SK-N-SH treated with all-trans-retinoic acid at 6 μM for 48 hours (cell line): ENCODE results near the gene ARAP3.

ENCODE experiments used
- ATAC-seq: fragments of 200-7000 bp; cut with Tn5 transposase; 3 replicates; pipeline ENCODE4 v1.9.1; 2020; ENCODE audit warnings: mild to moderate bottlenecking, moderate library complexity
- ARNTL ChIP-seq: fragments of 450-650 bp; formaldehyde crosslinking; IDR thresholded peaks from 2 replicates; pipeline ENCODE4 v1.5.0; 2020; ENCODE audit warnings: low read depth, mild to moderate bottlenecking, moderate library complexity, borderline replicate concordance
- BACH2 ChIP-seq: fragments of 250-450 bp; sonication (Bioruptor Pico); IDR thresholded peaks from 2 replicates; pipeline ENCODE4 v1.9.0; 2021; ENCODE audit warnings: mild to moderate bottlenecking, borderline replicate concordance
- CSDC2 ChIP-seq: fragments of 250-450 bp; sonication (Bioruptor Pico); IDR thresholded peaks from 2 replicates; pipeline ENCODE4 v1.5.0; 2020; ENCODE audit warnings: mild to moderate bottlenecking, moderate library complexity
- GLIS3 ChIP-seq: fragments of 250-450 bp; sonication (Bioruptor Pico); IDR thresholded peaks from 2 replicates; pipeline ENCODE4 v1.5.0; 2020; ENCODE audit warnings: mild to moderate bottlenecking, moderate library complexity
- OSR1 ChIP-seq: fragments of 250-450 bp; sonication (Bioruptor Pico); IDR thresholded peaks from 2 replicates; pipeline ENCODE4 v1.8.0; 2022; ENCODE audit warnings: moderate library complexity, mild to moderate bottlenecking, inconsistent platforms
- PATZ1 ChIP-seq: fragments of 250-450 bp; sonication (Bioruptor Pico); IDR thresholded peaks from 2 replicates; pipeline ENCODE4 v1.8.0; 2020; ENCODE audit warnings: mild to moderate bottlenecking, moderate library complexity, borderline replicate concordance
- PPARA ChIP-seq: fragments of 250-450 bp; sonication (Bioruptor Pico); IDR thresholded peaks from 2 replicates; pipeline ENCODE4 v1.5.0; 2020; ENCODE audit warnings: mild to moderate bottlenecking, borderline replicate concordance
- RARB ChIP-seq: fragments of 250-450 bp; sonication (Bioruptor Pico); IDR thresholded peaks from 2 replicates; pipeline ENCODE4 v1.8.0; 2021; ENCODE audit warnings: mild to moderate bottlenecking, moderate library complexity
- SNAI2 ChIP-seq: fragments of 250-450 bp; sonication (Bioruptor Pico); IDR thresholded peaks from 2 replicates; pipeline ENCODE4 v1.5.0; 2020; ENCODE audit warnings: mild to moderate bottlenecking, moderate library complexity
- TCF4 ChIP-seq: fragments of 250-450 bp; sonication (Bioruptor Pico); IDR thresholded peaks from 2 replicates; pipeline ENCODE4 v1.8.0; 2021; ENCODE audit warnings: mild to moderate bottlenecking, moderate library complexity, borderline replicate concordance
- TOX ChIP-seq: fragments of 250-450 bp; sonication (Bioruptor Pico); IDR thresholded peaks from 2 replicates; pipeline ENCODE4 v1.8.0; 2021; ENCODE audit warnings: mild to moderate bottlenecking, moderate library complexity, borderline replicate concordance
- ZC3H10 ChIP-seq: fragments of 250-450 bp; sonication (Bioruptor Pico); IDR thresholded peaks from 2 replicates; pipeline ENCODE4 v1.5.1; 2021; ENCODE audit warnings: mild to moderate bottlenecking, moderate library complexity
- ZFP3 ChIP-seq: fragments of 250-450 bp; sonication (Bioruptor Pico); IDR thresholded peaks from 2 replicates; pipeline ENCODE4 v1.5.0; 2020; ENCODE audit warnings: mild to moderate bottlenecking, moderate library complexity
- ZFP30 ChIP-seq: fragments of 450-650 bp; formaldehyde crosslinking; IDR thresholded peaks from 2 replicates; pipeline ENCODE4 v1.5.0; 2022; ENCODE audit warnings: mild to moderate bottlenecking, moderate library complexity
- ZNF565 ChIP-seq: fragments of 450-650 bp; formaldehyde crosslinking; conservative IDR thresholded peaks from 2 replicates; pipeline ENCODE4 v1.5.0; 2020; ENCODE audit warnings: low read depth, mild to moderate bottlenecking, moderate library complexity
- ZNF70 ChIP-seq: fragments of 450-650 bp; formaldehyde crosslinking; IDR thresholded peaks from 2 replicates; pipeline ENCODE4 v1.5.0; 2020; ENCODE audit warnings: mild to moderate bottlenecking, moderate library complexity
- ZNF8 ChIP-seq: fragments of 450-650 bp; formaldehyde crosslinking; IDR thresholded peaks from 2 replicates; pipeline ENCODE4 v1.5.0; 2020; ENCODE audit warnings: mild to moderate bottlenecking, moderate library complexity
- TF ChIP-seq, protein P1 (sequence below): fragments of 250-450 bp; sonication (Bioruptor Pico); IDR thresholded peaks from 2 replicates; pipeline ENCODE4 v1.8.0; 2021; ENCODE audit warnings: low read depth, mild to moderate bottlenecking, moderate library complexity, borderline replicate concordance
- TF ChIP-seq, protein P2 (sequence below): fragments of 250-450 bp; sonication (Bioruptor Pico); IDR thresholded peaks from 2 replicates; pipeline ENCODE4 v1.5.0; 2020; ENCODE audit warnings: mild to moderate bottlenecking, moderate library complexity
- TF ChIP-seq, protein P3 (sequence below): fragments of 250-450 bp; sonication (Bioruptor Pico); IDR thresholded peaks from 2 replicates; pipeline ENCODE4 v1.5.1; 2020; ENCODE audit warnings: low read depth, mild to moderate bottlenecking, moderate library complexity

ARAP3 gene

DNA sequence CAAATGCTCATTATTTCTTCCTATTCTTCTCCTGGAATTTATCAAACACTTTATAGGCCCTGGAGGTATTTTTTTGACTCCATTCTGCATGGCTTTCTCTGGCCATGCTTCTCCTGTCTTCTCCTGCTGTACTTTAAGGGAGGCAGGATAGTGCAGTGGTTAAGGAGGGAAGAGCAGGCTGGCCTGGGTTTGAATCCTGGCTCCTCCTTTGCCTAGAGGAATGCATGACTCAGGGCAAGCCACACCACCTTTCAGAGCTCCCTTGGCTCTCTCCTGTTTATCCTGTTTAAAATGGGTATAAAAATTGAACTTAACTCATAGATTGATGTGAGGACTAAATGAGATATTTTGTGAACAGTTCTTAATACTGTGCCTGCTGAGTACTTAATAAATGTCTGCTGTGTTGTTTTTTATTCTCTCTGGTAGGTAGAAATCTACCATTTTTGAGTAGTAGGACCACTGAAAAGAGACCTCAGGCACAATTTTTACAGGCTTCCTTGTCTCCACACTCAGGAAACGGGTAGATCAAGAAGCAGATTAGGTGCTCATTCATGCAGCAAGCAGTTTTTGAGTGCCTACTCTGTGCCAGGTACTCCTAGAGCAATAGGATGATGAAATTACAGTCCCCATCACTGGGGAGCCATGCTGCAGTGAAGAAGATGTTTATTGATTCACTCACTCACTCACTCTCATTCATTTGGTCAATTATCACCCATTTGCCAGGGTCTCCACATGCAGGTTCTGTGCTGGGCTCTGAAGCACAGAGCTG, 32.7 kb upstream of the ARAP3 start:
- no peak for ATAC-seq
- TF ChIP-seq OSR1 = no peak
- TF ChIP-seq BACH2 (CRISPR knock-in tag) = no peak
- TF ChIP-seq ZNF8 (CRISPR knock-in tag) = no peak
- no peak for TF ChIP-seq SNAI2 (CRISPR knock-in tag)
- TF ChIP-seq CSDC2 (CRISPR knock-in tag) = no peak
- no peak for TF ChIP-seq RARB (CRISPR knock-in tag)
- TF ChIP-seq, protein P1, sequence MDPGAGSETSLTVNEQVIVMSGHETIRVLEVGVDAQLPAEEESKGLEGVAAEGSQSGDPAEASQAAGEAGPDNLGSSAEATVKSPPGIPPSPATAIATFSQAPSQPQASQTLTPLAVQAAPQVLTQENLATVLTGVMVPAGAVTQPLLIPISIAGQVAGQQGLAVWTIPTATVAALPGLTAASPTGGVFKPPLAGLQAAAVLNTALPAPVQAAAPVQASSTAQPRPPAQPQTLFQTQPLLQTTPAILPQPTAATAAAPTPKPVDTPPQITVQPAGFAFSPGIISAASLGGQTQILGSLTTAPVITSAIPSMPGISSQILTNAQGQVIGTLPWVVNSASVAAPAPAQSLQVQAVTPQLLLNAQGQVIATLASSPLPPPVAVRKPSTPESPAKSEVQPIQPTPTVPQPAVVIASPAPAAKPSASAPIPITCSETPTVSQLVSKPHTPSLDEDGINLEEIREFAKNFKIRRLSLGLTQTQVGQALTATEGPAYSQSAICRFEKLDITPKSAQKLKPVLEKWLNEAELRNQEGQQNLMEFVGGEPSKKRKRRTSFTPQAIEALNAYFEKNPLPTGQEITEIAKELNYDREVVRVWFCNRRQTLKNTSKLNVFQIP (CRISPR knock-in tag) = no peak
- TF ChIP-seq ZNF565 = no peak
- no peak for TF ChIP-seq ZNF70 (CRISPR knock-in tag)
- no peak for TF ChIP-seq ARNTL
- no peak for TF ChIP-seq PATZ1
- TF ChIP-seq ZC3H10 = no peak
- no peak for TF ChIP-seq TCF4 (CRISPR knock-in tag)
- TF ChIP-seq, protein P2, sequence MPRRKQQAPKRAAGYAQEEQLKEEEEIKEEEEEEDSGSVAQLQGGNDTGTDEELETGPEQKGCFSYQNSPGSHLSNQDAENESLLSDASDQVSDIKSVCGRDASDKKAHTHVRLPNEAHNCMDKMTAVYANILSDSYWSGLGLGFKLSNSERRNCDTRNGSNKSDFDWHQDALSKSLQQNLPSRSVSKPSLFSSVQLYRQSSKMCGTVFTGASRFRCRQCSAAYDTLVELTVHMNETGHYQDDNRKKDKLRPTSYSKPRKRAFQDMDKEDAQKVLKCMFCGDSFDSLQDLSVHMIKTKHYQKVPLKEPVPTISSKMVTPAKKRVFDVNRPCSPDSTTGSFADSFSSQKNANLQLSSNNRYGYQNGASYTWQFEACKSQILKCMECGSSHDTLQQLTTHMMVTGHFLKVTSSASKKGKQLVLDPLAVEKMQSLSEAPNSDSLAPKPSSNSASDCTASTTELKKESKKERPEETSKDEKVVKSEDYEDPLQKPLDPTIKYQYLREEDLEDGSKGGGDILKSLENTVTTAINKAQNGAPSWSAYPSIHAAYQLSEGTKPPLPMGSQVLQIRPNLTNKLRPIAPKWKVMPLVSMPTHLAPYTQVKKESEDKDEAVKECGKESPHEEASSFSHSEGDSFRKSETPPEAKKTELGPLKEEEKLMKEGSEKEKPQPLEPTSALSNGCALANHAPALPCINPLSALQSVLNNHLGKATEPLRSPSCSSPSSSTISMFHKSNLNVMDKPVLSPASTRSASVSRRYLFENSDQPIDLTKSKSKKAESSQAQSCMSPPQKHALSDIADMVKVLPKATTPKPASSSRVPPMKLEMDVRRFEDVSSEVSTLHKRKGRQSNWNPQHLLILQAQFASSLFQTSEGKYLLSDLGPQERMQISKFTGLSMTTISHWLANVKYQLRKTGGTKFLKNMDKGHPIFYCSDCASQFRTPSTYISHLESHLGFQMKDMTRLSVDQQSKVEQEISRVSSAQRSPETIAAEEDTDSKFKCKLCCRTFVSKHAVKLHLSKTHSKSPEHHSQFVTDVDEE (CRISPR knock-in tag) = no peak
- no peak for TF ChIP-seq GLIS3 (CRISPR knock-in tag)

- TF ChIP-seq ZC3H10 (no peak), TOX (CRISPR knock-in tag) (no peak), RARB (CRISPR knock-in tag) (no peak), ZFP30 (no peak), ZFP3 (CRISPR knock-in tag) (no peak), PPARA (no peak), CSDC2 (CRISPR knock-in tag) (no peak), ARNTL (no peak), ZNF565 (no peak), TCF4 (CRISPR knock-in tag) (no peak), PATZ1 (no peak), ZNF70 (CRISPR knock-in tag) (no peak), SNAI2 (CRISPR knock-in tag) (no peak)
- TF ChIP-seq, protein P1 (CRISPR knock-in tag) = no peak
- TF ChIP-seq, protein P3, sequence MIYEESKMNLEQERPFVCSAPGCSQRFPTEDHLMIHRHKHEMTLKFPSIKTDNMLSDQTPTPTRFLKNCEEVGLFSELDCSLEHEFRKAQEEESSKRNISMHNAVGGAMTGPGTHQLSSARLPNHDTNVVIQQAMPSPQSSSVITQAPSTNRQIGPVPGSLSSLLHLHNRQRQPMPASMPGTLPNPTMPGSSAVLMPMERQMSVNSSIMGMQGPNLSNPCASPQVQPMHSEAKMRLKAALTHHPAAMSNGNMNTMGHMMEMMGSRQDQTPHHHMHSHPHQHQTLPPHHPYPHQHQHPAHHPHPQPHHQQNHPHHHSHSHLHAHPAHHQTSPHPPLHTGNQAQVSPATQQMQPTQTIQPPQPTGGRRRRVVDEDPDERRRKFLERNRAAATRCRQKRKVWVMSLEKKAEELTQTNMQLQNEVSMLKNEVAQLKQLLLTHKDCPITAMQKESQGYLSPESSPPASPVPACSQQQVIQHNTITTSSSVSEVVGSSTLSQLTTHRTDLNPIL (CRISPR knock-in tag) = no peak
- TF ChIP-seq, all 23 proteins: peak for 0
- ATAC-seq = no peak
Observed at GRCh38 chr5:141713616-141714309, 31.7 kb upstream of the ARAP3 start.
